Activated naive CD4-positive, alpha-beta T cell treated with anti-CD3 and anti-CD28 coated beads, Interleukin-2, amount 50 U/mL, for 24 hours (primary cell): ENCODE results near the gene SH2D2A.
"Not testable (repeated sequence)": the region's sequence is repeated elsewhere in the genome, so short reads cannot be mapped to it uniquely, and the experiment has no call there.

Experiments used
- H3K27ac Mint-ChIP-seq: one replicate; pipeline ENCODE4 v1.8.0; 2021; ENCODE audit warnings: mild to moderate bottlenecking, mixed read lengths
- H3K27me3 Mint-ChIP-seq: one replicate; pipeline ENCODE4 v1.8.0; 2021; ENCODE audit warnings: mixed read lengths
- H3K36me3 Mint-ChIP-seq: one replicate; pipeline ENCODE4 v1.8.0; 2021; ENCODE audit warnings: mixed read lengths
- H3K4me1 Mint-ChIP-seq: one replicate; pipeline ENCODE4 v1.8.0; 2021; ENCODE audit warnings: mixed read lengths
- H3K4me3 Mint-ChIP-seq: one replicate; pipeline ENCODE4 v1.8.0; 2021; ENCODE audit warnings: mild to moderate bottlenecking, mixed read lengths
- H3K9me3 Mint-ChIP-seq: one replicate; pipeline ENCODE4 v1.8.0; 2021; ENCODE audit warnings: mixed read lengths

Gene SH2D2A

GRCh38 chr1:156776942-156777341 lies 39.7 kb downstream of the SH2D2A start:
- peaks cover 62% of the 10 kb centered on the region for H3K4me1 Mint-ChIP-seq
- peak overlapping the region; percentile 53 for H3K4me3 Mint-ChIP-seq
- H3K27ac Mint-ChIP-seq, result peak overlapping the region; percentile 63
- no peaks in the 10 kb centered on the region for H3K27me3 Mint-ChIP-seq
- peaks cover 12% of the 10 kb centered on the region for H3K36me3 Mint-ChIP-seq
- no peaks in the 10 kb centered on the region for H3K9me3 Mint-ChIP-seq

- Mint-ChIP-seq H3K4me1 (peaks cover 60% of the 10 kb centered on the region), H3K27ac (no peak overlapping the region), H3K27me3 (no peaks in the 10 kb centered on the region), H3K9me3 (no peaks in the 10 kb centered on the region), H3K4me3 (peak overlapping the region; percentile 2), H3K36me3 (peaks cover 9% of the 10 kb centered on the region)
Measured at GRCh38 chr1:156775799-156776198, 40.8 kb downstream of the SH2D2A start.

DNA sequence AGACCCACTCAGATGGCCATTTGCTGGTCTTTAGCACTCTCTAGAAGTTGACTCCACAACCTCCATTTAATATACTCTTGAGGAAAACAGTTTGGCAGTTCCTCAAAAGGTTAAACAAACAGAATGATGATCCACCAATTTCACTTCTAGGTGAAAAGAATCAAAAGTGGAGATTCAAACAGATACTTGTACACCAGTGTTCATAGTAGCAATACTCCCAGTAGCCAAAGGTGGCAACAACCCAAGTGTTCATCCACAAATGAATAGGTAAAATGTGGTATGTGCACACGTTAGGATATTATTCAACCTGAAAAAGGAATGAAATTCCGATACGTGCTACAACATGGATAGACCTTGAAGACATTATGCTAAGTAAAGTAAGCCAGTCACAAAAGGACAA lies 43.0 kb downstream of the SH2D2A start:
- Mint-ChIP-seq H3K4me3 (peak overlapping the region; percentile 52), H3K9me3 (no peaks in the 10 kb centered on the region), H3K4me1 (peaks cover 77% of the 10 kb centered on the region), H3K27ac (peak overlapping the region; percentile 68), H3K27me3 (no peaks in the 10 kb centered on the region), H3K36me3 (peaks cover 18% of the 10 kb centered on the region)

DNA sequence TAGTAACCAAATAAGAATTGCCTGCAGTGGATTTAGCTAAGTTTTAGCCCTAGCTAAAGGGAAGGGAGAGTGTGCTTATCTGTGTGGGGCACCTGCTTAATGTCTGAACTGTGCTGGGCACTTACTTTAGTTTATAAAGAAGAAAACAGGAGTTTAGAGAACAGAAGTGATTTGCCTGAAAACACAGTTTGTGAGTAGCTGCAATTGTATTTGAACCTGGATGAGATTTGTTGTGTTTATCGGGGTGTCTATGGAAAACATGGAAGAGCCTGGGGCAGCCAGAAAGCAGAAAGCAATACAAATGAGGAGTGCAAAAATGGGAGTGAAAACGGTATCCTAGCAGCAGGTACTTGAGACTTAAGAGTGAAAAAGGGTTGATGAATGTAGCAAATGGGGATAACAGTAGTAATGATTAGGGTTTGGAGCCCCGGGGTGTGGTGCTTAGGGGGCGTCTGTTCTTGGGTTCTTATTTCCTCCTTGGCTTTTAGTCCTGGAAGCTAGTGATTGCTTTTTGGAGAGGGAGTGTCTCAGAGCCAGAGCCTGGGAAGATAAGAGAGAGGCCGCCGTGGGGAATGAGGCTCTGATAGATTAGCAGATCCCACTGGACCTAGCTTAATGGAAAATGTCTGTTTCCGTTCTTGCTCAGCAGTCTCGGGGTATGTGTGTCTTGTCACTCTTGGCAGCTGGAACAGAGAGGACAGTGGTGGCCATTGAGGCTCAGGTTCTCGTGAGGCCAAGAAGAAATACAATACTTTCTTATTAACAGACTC lies 43.7 kb downstream of the SH2D2A start:
- H3K4me1 Mint-ChIP-seq, result peaks cover 74% of the 10 kb centered on the region
- peaks cover 20% of the 10 kb centered on the region for H3K36me3 Mint-ChIP-seq
- no peaks in the 10 kb centered on the region for H3K27me3 Mint-ChIP-seq
- H3K9me3 Mint-ChIP-seq, result no peaks in the 10 kb centered on the region
- H3K4me3 Mint-ChIP-seq, result no peak overlapping the region
- H3K27ac Mint-ChIP-seq, result no peak overlapping the region

DNA sequence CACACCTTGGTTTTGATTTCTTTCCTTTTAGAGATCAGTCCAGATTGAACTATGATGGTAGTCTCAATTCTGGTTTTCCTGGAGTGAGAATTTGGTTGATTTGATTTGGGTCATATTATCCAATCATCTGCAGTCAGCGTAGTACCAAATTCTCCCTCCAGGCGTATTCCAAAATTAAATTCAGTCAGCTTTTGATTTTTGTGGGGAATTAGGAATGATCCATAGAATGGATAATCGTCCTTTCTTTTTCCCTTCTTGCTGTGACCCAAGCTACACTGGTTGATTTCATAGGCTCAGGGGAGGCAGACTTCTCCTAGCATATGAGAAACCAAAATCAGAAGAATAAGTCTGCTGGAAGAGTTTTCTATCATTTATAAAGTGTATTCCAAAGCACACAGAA lies 44.4 kb downstream of the SH2D2A start:
- Mint-ChIP-seq H3K4me3 (no peak overlapping the region), H3K27me3 (no peaks in the 10 kb centered on the region), H3K36me3 (peaks cover 20% of the 10 kb centered on the region), H3K4me1 (peaks cover 67% of the 10 kb centered on the region), H3K27ac (no peak overlapping the region), H3K9me3 (no peaks in the 10 kb centered on the region)

GRCh38 chr1:156768610-156769295 lies 47.9 kb downstream of the SH2D2A start:
- no peaks in the 10 kb centered on the region for H3K27me3 Mint-ChIP-seq

DNA sequence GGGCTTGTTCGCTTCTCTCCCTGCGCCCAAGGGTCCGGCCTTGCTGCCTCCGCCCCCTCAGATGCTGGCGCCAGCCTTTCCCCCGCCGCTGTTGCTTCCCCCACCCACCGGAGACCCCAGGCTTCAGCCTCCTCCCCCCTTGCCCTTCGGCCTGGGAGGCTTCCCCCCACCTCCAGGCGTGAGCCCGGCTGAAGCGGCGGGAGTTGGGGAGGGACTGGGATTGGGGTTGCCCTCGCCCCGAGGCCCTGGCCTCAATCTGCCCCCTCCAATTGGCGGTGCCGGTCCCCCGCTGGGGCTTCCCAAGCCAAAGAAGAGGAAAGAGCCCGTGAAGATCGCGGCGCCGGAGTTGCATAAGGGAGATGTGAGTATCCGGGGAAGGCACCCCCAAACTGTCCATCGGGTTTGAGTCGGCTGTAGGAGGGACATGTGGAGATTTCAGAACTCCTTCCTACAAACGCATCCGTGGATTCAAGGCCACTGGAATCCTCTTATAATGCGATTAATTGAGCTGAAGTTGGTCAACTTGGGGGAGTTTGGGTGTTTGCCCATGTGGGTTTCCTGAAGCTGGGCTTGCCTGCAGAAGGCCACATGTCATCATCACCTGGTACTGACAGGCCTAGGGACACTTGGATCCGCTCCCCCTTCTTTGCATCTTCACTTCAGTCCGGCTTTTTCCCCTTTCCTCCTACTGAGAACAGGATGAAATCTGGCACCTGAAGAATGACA lies 48.6 kb downstream of the SH2D2A start:
- peaks cover 17% of the 10 kb centered on the region for H3K36me3 Mint-ChIP-seq
- no peaks in the 10 kb centered on the region for H3K27me3 Mint-ChIP-seq
- peaks cover 47% of the 10 kb centered on the region for H3K4me1 Mint-ChIP-seq
- H3K27ac Mint-ChIP-seq, result no peak overlapping the region
- no peaks in the 10 kb centered on the region for H3K9me3 Mint-ChIP-seq
- no peak overlapping the region for H3K4me3 Mint-ChIP-seq

More at GRCh38 chr1:156768610-156769295, 47.9 kb downstream of the SH2D2A start:
- H3K4me3 Mint-ChIP-seq, result no peak overlapping the region
- H3K36me3 Mint-ChIP-seq, result peaks cover 18% of the 10 kb centered on the region
- H3K9me3 Mint-ChIP-seq, result no peaks in the 10 kb centered on the region
- peaks cover 54% of the 10 kb centered on the region for H3K4me1 Mint-ChIP-seq
- peak overlapping the region; percentile 59 for H3K27ac Mint-ChIP-seq

GRCh38 chr1:156767101-156767878 lies 49.4 kb downstream of the SH2D2A start, which contains the start of gene PRCC:
PRCC (plus strand) TSS chr1:156767535; CDS start chr1:156767772, 237 bp downstream.
- Mint-ChIP-seq H3K4me3 (no peak within 1 kb of the TSS), H3K4me1 (peaks cover 39% of the 10 kb centered on the region), H3K27ac (no peak within 1 kb of the TSS)

DNA sequence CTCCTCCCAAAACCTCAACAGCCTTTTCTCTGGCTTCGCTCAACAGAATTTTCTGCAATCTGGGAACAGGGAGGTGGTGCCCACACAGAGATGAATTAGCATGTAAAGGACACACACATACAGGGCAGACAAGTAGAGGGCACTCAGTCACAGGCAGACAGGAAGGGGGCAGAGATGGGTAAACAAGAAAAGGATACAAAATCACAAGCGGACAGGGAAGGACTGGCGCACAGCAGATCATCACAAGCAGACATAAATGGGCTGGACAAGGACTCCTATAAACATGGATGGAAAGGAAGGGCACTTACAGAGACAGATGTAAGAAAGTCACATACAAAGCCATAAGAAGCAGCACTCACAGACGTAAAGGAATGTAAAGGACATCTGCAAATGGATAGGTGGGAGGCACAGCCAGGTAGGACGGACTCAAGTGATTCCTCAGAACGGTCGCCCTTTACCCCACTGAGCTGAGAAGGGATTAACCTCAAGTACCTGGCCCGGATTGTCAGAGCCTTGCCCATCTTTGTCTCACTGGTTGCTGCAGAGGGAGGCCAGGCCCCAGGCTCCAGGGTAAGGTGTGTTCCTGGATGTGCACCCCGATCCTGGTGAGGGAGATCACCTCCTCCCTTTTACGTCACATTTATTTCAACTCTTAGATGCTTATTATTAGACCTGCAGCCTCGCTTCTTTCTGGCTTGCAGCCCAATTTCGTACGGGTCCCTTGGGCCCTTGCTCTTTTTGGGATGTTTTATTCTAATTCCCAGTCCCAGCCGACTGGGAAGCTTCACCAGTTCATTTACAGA lies 50.1 kb downstream of the SH2D2A start:
- no peaks in the 10 kb centered on the region for H3K27me3 Mint-ChIP-seq

More at GRCh38 chr1:156767101-156767878, 49.4 kb downstream of the SH2D2A start, which contains the start of gene PRCC:
- H3K27me3 Mint-ChIP-seq, result no peaks in the 10 kb centered on the region
- peaks cover 17% of the 10 kb centered on the region for H3K36me3 Mint-ChIP-seq
- no peaks in the 10 kb centered on the region for H3K9me3 Mint-ChIP-seq

DNA sequence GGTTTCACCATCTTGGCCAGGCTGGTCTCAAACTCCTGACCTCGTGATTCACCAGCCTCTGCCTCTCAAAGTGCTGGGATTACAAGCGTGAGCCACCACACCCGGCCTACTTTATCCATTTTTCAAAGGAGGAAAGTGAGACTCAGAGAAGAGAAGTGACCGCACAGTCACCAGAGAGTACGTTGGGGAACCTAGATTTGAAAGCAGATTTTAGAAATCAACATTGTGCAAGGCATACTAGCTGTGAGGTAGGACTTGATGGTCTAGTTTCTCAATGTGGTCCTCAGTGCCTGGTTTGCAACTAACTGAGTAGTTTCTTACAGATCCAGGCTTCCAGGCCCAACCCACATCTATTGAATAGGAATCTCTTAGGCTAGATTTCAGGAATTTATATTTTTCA lies 51.0 kb downstream of the SH2D2A start:
- Mint-ChIP-seq H3K9me3 (no peaks in the 10 kb centered on the region), H3K4me3 (no peak overlapping the region), H3K36me3 (peaks cover 10% of the 10 kb centered on the region), H3K27me3 (no peaks in the 10 kb centered on the region), H3K27ac (no peak overlapping the region), H3K4me1 (peaks cover 26% of the 10 kb centered on the region)

More for the DNA sequence above, 50.1 kb downstream of the SH2D2A start:
- Mint-ChIP-seq H3K4me3 (no peak overlapping the region), H3K4me1 (peaks cover 34% of the 10 kb centered on the region), H3K27ac (no peak overlapping the region), H3K9me3 (no peaks in the 10 kb centered on the region), H3K36me3 (peaks cover 17% of the 10 kb centered on the region)

GRCh38 chr1:156765136-156765535 lies 51.5 kb downstream of the SH2D2A start:
- peaks cover 22% of the 10 kb centered on the region for H3K4me1 Mint-ChIP-seq
- H3K27me3 Mint-ChIP-seq, H3K27ac Mint-ChIP-seq, H3K9me3 Mint-ChIP-seq, H3K36me3 Mint-ChIP-seq, H3K4me3 Mint-ChIP-seq: not testable (repeated sequence)

GRCh38 chr1:156760796-156761104 lies 55.9 kb downstream of the SH2D2A start:
- Mint-ChIP-seq H3K36me3 (no peaks in the 10 kb centered on the region), H3K27ac (no peak overlapping the region), H3K27me3 (no peaks in the 10 kb centered on the region), H3K9me3 (no peaks in the 10 kb centered on the region), H3K4me1 (peaks cover 7% of the 10 kb centered on the region), H3K4me3 (no peak overlapping the region)

DNA sequence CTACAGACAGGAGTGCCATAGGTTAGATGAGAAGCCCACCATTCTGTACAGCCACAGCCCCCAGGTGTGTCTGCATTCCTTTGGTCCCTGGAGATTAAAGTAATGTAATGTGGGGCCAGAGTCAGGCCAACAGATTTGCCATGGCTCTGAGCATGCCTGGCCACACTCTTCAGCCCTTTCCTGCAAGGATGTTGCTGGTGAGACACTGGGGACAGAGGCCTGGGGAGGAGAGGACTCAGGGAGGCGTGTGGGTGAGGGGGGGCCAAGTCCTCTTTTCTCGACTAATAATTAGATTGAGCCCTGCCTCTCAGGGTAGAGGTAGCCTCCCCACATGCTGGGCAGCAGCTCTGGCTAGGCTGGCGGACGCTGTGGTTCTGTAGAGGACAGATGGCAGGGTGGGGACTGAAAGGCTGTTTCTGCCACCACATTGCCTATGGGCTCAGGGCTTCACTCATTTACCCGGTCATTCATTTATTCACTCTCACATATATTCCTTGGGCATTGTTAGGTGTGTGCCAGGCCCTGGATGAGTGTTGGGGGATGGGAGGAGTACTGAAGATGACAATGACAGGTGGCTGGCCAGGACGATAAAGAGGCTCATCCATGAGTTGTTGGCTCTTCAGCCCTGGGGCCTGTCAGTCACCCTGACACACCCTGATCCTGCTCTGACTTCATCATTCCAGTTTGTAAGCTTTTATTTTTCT lies 56.4 kb downstream of the SH2D2A start:
- H3K27ac Mint-ChIP-seq, result no peak overlapping the region
- peaks cover 12% of the 10 kb centered on the region for H3K4me1 Mint-ChIP-seq
- no peaks in the 10 kb centered on the region for H3K9me3 Mint-ChIP-seq
- no peaks in the 10 kb centered on the region for H3K27me3 Mint-ChIP-seq
- no peaks in the 10 kb centered on the region for H3K36me3 Mint-ChIP-seq
- no peak overlapping the region for H3K4me3 Mint-ChIP-seq

DNA sequence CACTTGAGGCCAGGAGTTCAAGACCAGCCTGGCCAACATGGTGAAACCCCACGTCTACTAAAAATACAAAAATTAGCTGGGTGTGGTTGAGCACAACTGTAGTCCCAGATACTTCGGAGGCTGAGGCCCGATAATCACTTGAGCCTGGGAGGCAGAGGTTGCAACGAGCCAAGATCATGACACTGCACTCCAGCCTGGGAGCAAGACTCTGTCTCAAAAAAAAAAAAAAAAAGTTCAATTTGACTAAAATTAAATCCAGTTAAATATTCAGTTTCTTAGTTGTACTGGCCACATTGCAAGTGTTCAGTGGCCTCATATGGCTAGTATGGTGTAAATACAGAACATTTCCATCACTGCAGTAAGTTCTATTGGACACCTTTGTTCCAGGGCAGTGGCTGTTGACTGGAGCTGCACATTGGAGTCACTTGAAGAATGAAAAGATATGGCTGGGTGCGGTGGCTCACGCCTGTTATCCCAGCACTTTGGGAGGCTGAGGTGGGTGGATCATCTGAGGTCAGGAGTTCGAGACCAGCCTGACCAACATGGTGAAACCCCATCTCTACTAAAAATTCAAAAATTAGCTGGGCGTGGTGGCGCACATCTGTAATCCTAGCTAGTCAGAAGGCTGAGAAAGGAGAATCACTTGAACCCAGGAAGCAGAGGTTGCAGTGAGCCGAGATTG lies 58.9 kb downstream of the SH2D2A start:
- H3K36me3 Mint-ChIP-seq, H3K27ac Mint-ChIP-seq, H3K27me3 Mint-ChIP-seq: not testable (repeated sequence)

More for the DNA sequence above, 58.9 kb downstream of the SH2D2A start:
- H3K9me3 Mint-ChIP-seq, H3K4me3 Mint-ChIP-seq: not testable (repeated sequence)
- H3K4me1 Mint-ChIP-seq, result peaks cover 26% of the 10 kb centered on the region
